Chondrocyte (in vitro differentiated cells): ENCODE results near the gene WDR49. TPM values are rescaled to one million over a fixed set of nuclear protein-coding genes. Genes with fewer than 3 reads are reported as not detected.

ENCODE experiments used
- DNase-seq: peaks from one replicate; pipeline ENCODE4 v3.0.0; 2021; ENCODE audit warnings: mixed read lengths, low spot score
- H3K27ac Mint-ChIP-seq: one replicate; pipeline ENCODE4 v1.8.0; 2021; ENCODE audit warnings: mild to moderate bottlenecking, moderate library complexity, mixed read lengths; ENCODE audit not compliant: unreplicated experiment
- H3K27me3 Mint-ChIP-seq: 2 replicates; pipeline ENCODE4 v1.8.0; 2021; ENCODE audit warnings: low read depth, mixed read lengths
- H3K36me3 Mint-ChIP-seq: 2 replicates; pipeline ENCODE4 v1.8.0; 2021; ENCODE audit warnings: low read depth, mixed read lengths
- H3K4me1 Mint-ChIP-seq: 2 replicates; pipeline ENCODE4 v1.8.0; 2021; ENCODE audit warnings: low read depth, mild to moderate bottlenecking, mixed read lengths
- H3K4me3 Mint-ChIP-seq: one replicate; pipeline ENCODE4 v1.8.0; 2021; ENCODE audit warnings: mild to moderate bottlenecking, moderate library complexity, mixed read lengths; ENCODE audit not compliant: unreplicated experiment
- H3K9me3 Mint-ChIP-seq: 2 replicates; pipeline ENCODE4 v1.8.0; 2021; ENCODE audit warnings: low read depth, mixed read lengths
- total RNA-seq: library from RNA; stranded (reverse); gene quantifications from 3 replicates; pipeline ENCODE4 v1.2.1, GENCODE V29; 2021
- TF ChIP-seq, protein P1 (sequence below): fragments of 200-600 bp; sonication (generic); IDR thresholded peaks from 2 replicates; pipeline ENCODE4 v1.5.0; 2021; ENCODE audit warnings: antibody characterized with exemption, mild to moderate bottlenecking, moderate library complexity

Gene WDR49
- total RNA-seq, 1 donor from 2014 or later, result not detected

GRCh38 chr3:167481164-167481563, 172.6 kb downstream of the WDR49 start:
- H3K4me1 Mint-ChIP-seq, result no peaks in the 10 kb centered on the region
- H3K27me3 Mint-ChIP-seq, result peaks cover 2% of the 10 kb centered on the region
- H3K9me3 Mint-ChIP-seq, result no peaks in the 10 kb centered on the region
- no peak for DNase-seq
- no peak overlapping the region for H3K4me3 Mint-ChIP-seq
- TF ChIP-seq, protein P1, sequence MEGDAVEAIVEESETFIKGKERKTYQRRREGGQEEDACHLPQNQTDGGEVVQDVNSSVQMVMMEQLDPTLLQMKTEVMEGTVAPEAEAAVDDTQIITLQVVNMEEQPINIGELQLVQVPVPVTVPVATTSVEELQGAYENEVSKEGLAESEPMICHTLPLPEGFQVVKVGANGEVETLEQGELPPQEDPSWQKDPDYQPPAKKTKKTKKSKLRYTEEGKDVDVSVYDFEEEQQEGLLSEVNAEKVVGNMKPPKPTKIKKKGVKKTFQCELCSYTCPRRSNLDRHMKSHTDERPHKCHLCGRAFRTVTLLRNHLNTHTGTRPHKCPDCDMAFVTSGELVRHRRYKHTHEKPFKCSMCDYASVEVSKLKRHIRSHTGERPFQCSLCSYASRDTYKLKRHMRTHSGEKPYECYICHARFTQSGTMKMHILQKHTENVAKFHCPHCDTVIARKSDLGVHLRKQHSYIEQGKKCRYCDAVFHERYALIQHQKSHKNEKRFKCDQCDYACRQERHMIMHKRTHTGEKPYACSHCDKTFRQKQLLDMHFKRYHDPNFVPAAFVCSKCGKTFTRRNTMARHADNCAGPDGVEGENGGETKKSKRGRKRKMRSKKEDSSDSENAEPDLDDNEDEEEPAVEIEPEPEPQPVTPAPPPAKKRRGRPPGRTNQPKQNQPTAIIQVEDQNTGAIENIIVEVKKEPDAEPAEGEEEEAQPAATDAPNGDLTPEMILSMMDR, result no peak
- H3K27ac Mint-ChIP-seq, result no peak overlapping the region
- H3K36me3 Mint-ChIP-seq, result no peaks in the 10 kb centered on the region

GRCh38 chr3:167480748-167481147, 173.0 kb downstream of the WDR49 start:
- Mint-ChIP-seq H3K27ac (no peak overlapping the region), H3K36me3 (no peaks in the 10 kb centered on the region)

DNA sequence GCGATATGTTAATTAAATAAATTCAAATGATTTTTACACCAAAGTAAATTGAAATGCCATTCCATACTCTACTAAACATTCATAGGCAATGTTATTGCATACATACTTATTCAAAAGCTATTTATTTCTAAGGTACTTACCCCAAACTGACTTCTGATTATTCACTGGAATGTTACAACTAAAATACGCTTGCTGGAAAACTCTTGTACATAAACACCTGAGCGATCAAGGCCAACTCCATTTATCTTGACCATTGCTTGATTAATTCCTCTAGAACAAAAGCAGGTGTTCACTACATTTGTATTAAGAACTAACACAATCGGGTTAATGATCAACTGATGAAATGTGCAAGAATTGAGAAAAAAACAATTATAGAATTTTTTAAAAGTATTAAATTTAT, 179.9 kb downstream of the WDR49 start, which contains the start of gene SERPINI2:
TSS of gene SERPINI2 (minus strand) at position 180 of the 400 bp plus-strand sequence. CDS start 2,208 bp downstream, outside the sequence.
- no peaks in the 10 kb centered on the region for H3K4me1 Mint-ChIP-seq
- TF ChIP-seq, protein P1, result no peak

More at GRCh38 chr3:167480748-167481147, 173.0 kb downstream of the WDR49 start:
- no peaks in the 10 kb centered on the region for H3K9me3 Mint-ChIP-seq
- TF ChIP-seq, protein P1, result no peak
- H3K4me3 Mint-ChIP-seq, result no peak overlapping the region
- no peak for DNase-seq
- H3K4me1 Mint-ChIP-seq, result no peaks in the 10 kb centered on the region
- peaks cover 2% of the 10 kb centered on the region for H3K27me3 Mint-ChIP-seq

DNA sequence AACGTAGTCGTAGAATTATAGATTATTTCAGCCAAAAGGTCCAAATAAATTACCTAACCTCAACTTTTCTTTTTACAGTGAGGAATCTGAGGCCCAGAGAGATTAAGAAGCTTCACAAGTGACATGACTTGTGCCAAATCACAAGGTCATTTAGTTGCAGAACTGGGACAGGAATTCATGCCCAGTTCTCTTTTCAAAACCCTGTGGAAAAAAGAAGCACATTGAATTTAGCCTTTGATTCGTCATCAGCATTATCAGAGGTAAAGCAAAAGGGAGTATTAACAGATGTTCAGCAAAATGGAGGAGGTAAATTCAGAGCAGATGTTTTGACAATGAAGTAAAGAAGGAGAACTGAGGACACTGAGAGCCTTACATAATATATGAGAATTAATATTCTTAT, 184.4 kb downstream of the WDR49 start:
- H3K27me3 Mint-ChIP-seq, result peaks cover 14% of the 10 kb centered on the region
- no peaks in the 10 kb centered on the region for H3K36me3 Mint-ChIP-seq
- TF ChIP-seq, protein P1, result no peak
- H3K4me3 Mint-ChIP-seq, result no peak overlapping the region
- no peaks in the 10 kb centered on the region for H3K4me1 Mint-ChIP-seq
- no peak for DNase-seq
- no peak overlapping the region for H3K27ac Mint-ChIP-seq
- H3K9me3 Mint-ChIP-seq, result no peaks in the 10 kb centered on the region

More for the DNA sequence above, 179.9 kb downstream of the WDR49 start, which contains the start of gene SERPINI2:
- Mint-ChIP-seq H3K4me3 (no peak within 1 kb of the TSS), H3K36me3 (no peaks in the 10 kb centered on the region), H3K27me3 (peaks cover 8% of the 10 kb centered on the region), H3K9me3 (no peaks in the 10 kb centered on the region), H3K27ac (no peak within 1 kb of the TSS)
- DNase-seq, result no peak

GRCh38 chr3:167467848-167468611, 185.7 kb downstream of the WDR49 start:
- TF ChIP-seq, protein P1, result no peak
- H3K27me3 Mint-ChIP-seq, result peaks cover 17% of the 10 kb centered on the region
- no peak overlapping the region for H3K27ac Mint-ChIP-seq
- H3K4me1 Mint-ChIP-seq, result no peaks in the 10 kb centered on the region
- H3K9me3 Mint-ChIP-seq, result no peaks in the 10 kb centered on the region
- no peak overlapping the region for H3K4me3 Mint-ChIP-seq
- DNase-seq, result no peak
- no peaks in the 10 kb centered on the region for H3K36me3 Mint-ChIP-seq
